Neuronal stem cell (in vitro differentiated cells): ENCODE measurements around the gene AFTPH.

Experiments used
- DNase-seq: peaks from one replicate; pipeline ENCODE4 v3.0.0-alpha.2; 2013; ENCODE audit warnings: low spot score
- H2AFZ ChIP-seq: one replicate; pipeline ENCODE4 v1.6.1; 2013; ENCODE audit warnings: mild to moderate bottlenecking, low read length, inconsistent platforms
- H2AK5ac ChIP-seq: 2 replicates; pipeline ENCODE4 v1.6.1; 2013; ENCODE audit warnings: low read depth, mild to moderate bottlenecking, inconsistent platforms, low read length, moderate library complexity, mixed read lengths
- H2BK120ac ChIP-seq: 2 replicates; pipeline ENCODE4 v1.6.1; 2013; ENCODE audit warnings: low read depth, mild to moderate bottlenecking, inconsistent platforms, low read length, moderate library complexity, mixed read lengths
- H2BK12ac ChIP-seq: one replicate; pipeline ENCODE4 v1.6.1; 2013; ENCODE audit warnings: low read length, inconsistent platforms
- H2BK15ac ChIP-seq: 2 replicates; pipeline ENCODE4 v1.6.1; 2013; ENCODE audit warnings: mild to moderate bottlenecking, low read length, inconsistent platforms, mixed read lengths
- H2BK5ac ChIP-seq: one replicate; pipeline ENCODE4 v1.6.1; 2013; ENCODE audit warnings: inconsistent platforms, mild to moderate bottlenecking, low read length, moderate library complexity
- H3K14ac ChIP-seq: one replicate; pipeline ENCODE4 v1.6.1; 2013; ENCODE audit warnings: low read length, inconsistent platforms
- H3K18ac ChIP-seq: 2 replicates; pipeline ENCODE4 v1.6.1; 2013; ENCODE audit warnings: low read length, inconsistent platforms
- H3K23ac ChIP-seq: 2 replicates; pipeline ENCODE4 v1.6.1; 2013; ENCODE audit warnings: low read depth, mild to moderate bottlenecking, mixed read lengths, low read length, inconsistent platforms; ENCODE audit not compliant: poor library complexity
- H3K27ac ChIP-seq: replicated peaks from 3 replicates; pipeline ENCODE4 v1.5.1; 2013; ENCODE audit warnings: low read length, inconsistent platforms
- H3K27me3 ChIP-seq, 3 experiments: 2 replicates each; pipeline ENCODE4 v1.6.1; 2013; ENCODE audit warnings: low read length in 3 of 3, mild to moderate bottlenecking in 2 of 3, inconsistent platforms in 1 of 3, low read depth in 1 of 3, mixed read lengths in 1 of 3, moderate library complexity in 1 of 3; ENCODE audit not compliant: control insufficient read depth in 3 of 3, insufficient read depth in 3 of 3
- H3K36me3 ChIP-seq, 2 donors: replicated peaks in 1 of 2; 2 replicates each; pipeline ENCODE4 v1.6.1; 2013; ENCODE audit warnings: low read length in 2 of 2; ENCODE audit not compliant: control insufficient read depth in 2 of 2, insufficient read depth in 2 of 2
- H3K4ac ChIP-seq: 2 replicates; pipeline ENCODE4 v1.6.1; 2013; ENCODE audit warnings: inconsistent platforms, mild to moderate bottlenecking, low read length, moderate library complexity
- H3K4me1 ChIP-seq, 2 donors: 1 replicate in 1 of 2; 2 replicates in 1 of 2; pipeline ENCODE4 v1.6.1; 2013; ENCODE audit warnings: low read length in 2 of 2, low read depth in 1 of 2; ENCODE audit not compliant: control insufficient read depth in 2 of 2, insufficient read depth in 1 of 2
- H3K4me2 ChIP-seq: one replicate; pipeline ENCODE4 v1.6.1; 2013; ENCODE audit warnings: mild to moderate bottlenecking, low read length, inconsistent platforms; ENCODE audit not compliant: insufficient read depth, poor library complexity, severe bottlenecking
- H3K4me3 ChIP-seq, 2 donors: 2 replicates each; pipeline ENCODE4 v1.5.1; 2013; ENCODE audit warnings: low read length in 2 of 2, mild to moderate bottlenecking in 2 of 2, inconsistent platforms in 1 of 2, moderate library complexity in 1 of 2
- H3K79me1 ChIP-seq: one replicate; pipeline ENCODE4 v1.6.1; 2013; ENCODE audit warnings: low read depth, mild to moderate bottlenecking, inconsistent platforms, low read length, moderate library complexity
- H3K9ac ChIP-seq: one replicate; pipeline ENCODE4 v1.6.1; 2013; ENCODE audit warnings: mild to moderate bottlenecking, low read depth, low read length, inconsistent platforms; ENCODE audit not compliant: poor library complexity
- H3K9me3 ChIP-seq, 2 donors: replicated peaks in 1 of 2; 2 replicates each; pipeline versions ENCODE3 to v1.6.1; 2013; ENCODE audit warnings: low read length in 2 of 2, mild to moderate bottlenecking in 2 of 2, inconsistent platforms in 1 of 2, low read depth in 1 of 2, mixed read lengths in 1 of 2, moderate library complexity in 1 of 2; ENCODE audit not compliant: control insufficient read depth in 2 of 2, insufficient read depth in 1 of 2
- H4K8ac ChIP-seq: one replicate; pipeline ENCODE4 v1.6.1; 2013; ENCODE audit warnings: low read depth, mild to moderate bottlenecking, inconsistent platforms, low read length, moderate library complexity
- H4K91ac ChIP-seq: one replicate; pipeline ENCODE4 v1.6.1; 2013; ENCODE audit warnings: low read length, low read depth, mild to moderate bottlenecking, inconsistent platforms; ENCODE audit not compliant: poor library complexity
- WGBS, 2 donors: extraction: QIAGEN DNeasy Blood & Tissue Kit; methylation state at CpG; one replicate each; pipeline ENCODE4 v1.1.7; 2013; ENCODE audit warnings: missing lambda C conversion rate in 2 of 2, mixed read lengths in 1 of 2; ENCODE audit not compliant: insufficient read length in 2 of 2, insufficient replicate concordance in 1 of 2; ENCODE audit errors: extremely low coverage in 2 of 2; 5-methylcytosine and 5-hydroxymethylcytosine counted together

Gene AFTPH

GRCh38 chr2:64598226-64598625 is 74.1 kb downstream of the AFTPH start:
- no peak overlapping the region for H2BK120ac ChIP-seq
- H3K9me3 ChIP-seq: peaks cover 0 to 2% of the 10 kb centered on the region in 2 donors
- H3K4me3 ChIP-seq: no peak overlapping the region
- H3K18ac ChIP-seq: no peak overlapping the region
- no peak overlapping the region for H2AFZ ChIP-seq
- H3K79me1 ChIP-seq: no peaks in the 10 kb centered on the region
- no peak overlapping the region for H2BK15ac ChIP-seq
- H3K9ac ChIP-seq: no peak overlapping the region
- WGBS, 2 donors: no CpG with 5 or more reads among the region's 6 CpGs
- H3K27ac ChIP-seq: no peak overlapping the region
- DNase-seq: no peak
- no peaks in the 10 kb centered on the region for H3K4me1 ChIP-seq
- H3K14ac ChIP-seq: no peak overlapping the region
- H4K91ac ChIP-seq: no peak overlapping the region
- H3K4ac ChIP-seq: no peak overlapping the region
- no peak overlapping the region for H2BK12ac ChIP-seq
- H3K23ac ChIP-seq: no peak overlapping the region
- H2BK5ac ChIP-seq: no peak overlapping the region
- H2AK5ac ChIP-seq: no peak overlapping the region
- H4K8ac ChIP-seq: no peak overlapping the region
- no peak overlapping the region for H3K4me2 ChIP-seq
- peaks cover 2 to 4% of the 10 kb centered on the region in 2 donors for H3K36me3 ChIP-seq
- H3K27me3 ChIP-seq: peaks cover 0 to 17% (median 0%) of the 10 kb centered on the region in 3 experiments

- no CpG with 5 or more reads among the region's 3 CpGs for WGBS, 2 donors
- Histone ChIP-seq H3K9ac (no peak overlapping the region), H2BK12ac (no peak overlapping the region), H4K8ac (no peak overlapping the region), H3K9me3 (peaks cover 0 to 6% of the 10 kb centered on the region in 2 donors), H3K4ac (no peak overlapping the region), H2BK120ac (no peak overlapping the region), H3K23ac (no peak overlapping the region), H3K79me1 (no peaks in the 10 kb centered on the region), H3K4me1 (no peaks in the 10 kb centered on the region), H3K36me3 (no peaks in the 10 kb centered on the region), H3K4me3 (no peak overlapping the region), H3K14ac (no peak overlapping the region), H3K27me3 (peaks cover 0 to 18% (median 0%) of the 10 kb centered on the region in 3 experiments), H3K18ac (no peak overlapping the region), H4K91ac (no peak overlapping the region), H2AFZ (peak overlapping the region; percentile 15), H2AK5ac (no peak overlapping the region), H3K27ac (no peak overlapping the region), H2BK15ac (no peak overlapping the region), H3K4me2 (no peak overlapping the region), H2BK5ac (no peak overlapping the region)
- DNase-seq: no peak
These were observed 75.3 kb downstream of the AFTPH start for GRCh38 chr2:64599469-64599868.

- Histone ChIP-seq H4K91ac (no peak overlapping the region), H3K9me3 (peaks cover 0 to 6% of the 10 kb centered on the region in 2 donors), H4K8ac (no peak overlapping the region), H2BK15ac (no peak overlapping the region), H2AFZ (no peak overlapping the region), H3K9ac (no peak overlapping the region), H2BK120ac (no peak overlapping the region), H2BK12ac (no peak overlapping the region), H2BK5ac (no peak overlapping the region), H3K4me2 (no peak overlapping the region), H3K4me1 (no peaks in the 10 kb centered on the region), H3K23ac (no peak overlapping the region), H3K18ac (no peak overlapping the region), H3K27ac (no peak overlapping the region), H3K36me3 (no peaks in the 10 kb centered on the region), H3K79me1 (no peaks in the 10 kb centered on the region), H2AK5ac (no peak overlapping the region), H3K4me3 (no peak overlapping the region), H3K14ac (no peak overlapping the region), H3K27me3 (peaks cover 0 to 22% (median 0%) of the 10 kb centered on the region in 3 experiments), H3K4ac (no peak overlapping the region)
- no peak for DNase-seq
- WGBS, 2 donors: no CpG with 5 or more reads among the region's 8 CpGs
These were observed 77.1 kb downstream of the AFTPH start for GRCh38 chr2:64601034-64601754.

GRCh38 chr2:64601785-64602391 is 77.8 kb downstream of the AFTPH start:
- peaks cover 0 to 22% (median 0%) of the 10 kb centered on the region in 3 experiments for H3K27me3 ChIP-seq
- WGBS, 2 donors: no CpG with 5 or more reads among the region's 12 CpGs

More at GRCh38 chr2:64601785-64602391, 77.8 kb downstream of the AFTPH start:
- Histone ChIP-seq H2AK5ac (peak overlapping the region; percentile 22), H3K18ac (peak overlapping the region; percentile 49), H3K79me1 (no peaks in the 10 kb centered on the region), H3K9me3 (peaks cover 0 to 6% of the 10 kb centered on the region in 2 donors), H2AFZ (no peak overlapping the region), H4K8ac (no peak overlapping the region), H3K4ac (no peak overlapping the region), H3K9ac (no peak overlapping the region), H3K27ac (no peak overlapping the region), H2BK5ac (no peak overlapping the region), H2BK120ac (no peak overlapping the region), H3K23ac (no peak overlapping the region), H3K4me1 (no peaks in the 10 kb centered on the region), H3K36me3 (no peaks in the 10 kb centered on the region), H3K4me2 (no peak overlapping the region), H2BK12ac (no peak overlapping the region), H2BK15ac (no peak overlapping the region), H4K91ac (no peak overlapping the region), H3K14ac (no peak overlapping the region), H3K4me3 (no peak overlapping the region)
- no peak for DNase-seq
